Stimulated activated CD8-positive, alpha-beta memory T cell treated with anti-CD3 and anti-CD28 coated beads, Interleukin-2, amount 100 ng/mL, for 48 hours (primary cell): ENCODE results near the gene KISS1R.
"Not testable (repeated sequence)": the region's sequence is repeated elsewhere in the genome, so short reads cannot be mapped to it uniquely, and the experiment has no call there.

Experiments used
- DNase-seq, 2 donors: peaks; one replicate each; pipeline ENCODE4 v3.0.0-alpha.2; 2020; ENCODE audit warnings: low read depth in 2 of 2

KISS1R gene

GRCh38 chr19:881385-882071 lies 35.6 kb upstream of the KISS1R start:
- no peak for DNase-seq

- DNase-seq, result no peak
These were observed 34.1 kb upstream of the KISS1R start for GRCh38 chr19:882871-883497.

GRCh38 chr19:883661-884211 lies 33.4 kb upstream of the KISS1R start:
- no peak for DNase-seq

GRCh38 chr19:884420-885211 lies 32.5 kb upstream of the KISS1R start:
- DNase-seq, result no peak

- no peak for DNase-seq
These were observed 31.5 kb upstream of the KISS1R start for GRCh38 chr19:885536-886224.

GRCh38 chr19:887072-887471 lies 30.1 kb upstream of the KISS1R start:
- no peak for DNase-seq

- no peak for DNase-seq
These were observed 29.5 kb upstream of the KISS1R start for GRCh38 chr19:887599-887998.

GRCh38 chr19:888581-889385 lies 28.4 kb upstream of the KISS1R start:
- DNase-seq, result peak in 1 of 2 donors; percentile 50

GRCh38 chr19:889662-890295 lies 27.4 kb upstream of the KISS1R start:
- no peak for DNase-seq

- no peak for DNase-seq
These were observed 26.3 kb upstream of the KISS1R start for GRCh38 chr19:890831-891230.

GRCh38 chr19:891421-892200 lies 25.5 kb upstream of the KISS1R start:
- not testable (repeated sequence) for DNase-seq

GRCh38 chr19:892243-892893 lies 24.8 kb upstream of the KISS1R start:
- DNase-seq, result peak in 1 of 2 donors; percentile 28

- peak; percentile 79 for DNase-seq
These were observed 24.0 kb upstream of the KISS1R start, which contains the start of the genes MED16 and RNU6-9 for GRCh38 chr19:892894-893689. Gene MED16, minus strand, starts transcription at chr19:893187. Its CDS starts 2,056 bp downstream, at chr19:891131. Gene RNU6-9, plus strand, starts transcription at chr19:893484.

- no peak for DNase-seq
These were observed 20.7 kb upstream of the KISS1R start for GRCh38 chr19:896434-896833.

- DNase-seq, result no peak
These were observed 20.1 kb upstream of the KISS1R start for GRCh38 chr19:896999-897398.

GRCh38 chr19:897442-898039 lies 19.6 kb upstream of the KISS1R start:
- DNase-seq, result no peak

GRCh38 chr19:898663-899062 lies 18.5 kb upstream of the KISS1R start:
- DNase-seq, result no peak
